HepG2 (cell line): ENCODE data around the gene MICB. TPM values are rescaled to one million over a fixed set of nuclear protein-coding genes. Genes with fewer than 3 reads are reported as not detected.

Experiments
- FIP1L1 ChIP-seq: fragments of 200-400 bp; formaldehyde crosslinking; IDR thresholded peaks from 2 replicates; pipeline ENCODE4 v1.6.1; 2018; ENCODE audit warnings: low read depth, mild to moderate bottlenecking, low read length, moderate library complexity, borderline replicate concordance; ENCODE audit not compliant: insufficient read depth
- GABPA ChIP-seq, 2 experiments: IDR thresholded peaks; 2 replicates each; pipeline ENCODE4 v1.6.1; 2011 to 2016; ENCODE audit warnings: low read depth in 2 of 2, low read length in 1 of 2, missing biosample characterization in 1 of 2, missing genetic modification characterization in 1 of 2
- HES4 ChIP-seq: sonication (generic); formaldehyde crosslinking; IDR thresholded peaks from 2 replicates; pipeline ENCODE4 v1.9.0; 2021; ENCODE audit warnings: mild to moderate bottlenecking, missing genetic modification reagents, borderline replicate concordance
- HNRNPH1 ChIP-seq: fragments of 200-400 bp; formaldehyde crosslinking; optimal IDR thresholded peaks from 2 replicates; pipeline ENCODE3; 2017; ENCODE audit warnings: mild to moderate bottlenecking, low read depth, low read length
- MLLT10 ChIP-seq: sonication (generic); formaldehyde crosslinking; IDR thresholded peaks from 2 replicates; pipeline ENCODE4 v1.4.0; 2020; ENCODE audit warnings: missing genetic modification reagents
- PAF1 ChIP-seq: IDR thresholded peaks from 2 replicates; pipeline ENCODE4 v1.6.1; 2016; ENCODE audit warnings: missing genetic modification reagents, missing compliant biosample characterization
- PBX2 ChIP-seq: IDR thresholded peaks from 2 replicates; pipeline ENCODE4 v1.6.1; 2016; ENCODE audit warnings: control low read depth
- PPARG ChIP-seq: conservative IDR thresholded peaks from 2 replicates; pipeline ENCODE4 v1.6.1; 2016; ENCODE audit warnings: missing biosample characterization, missing genetic modification reagents
- RFX5 ChIP-seq: IDR thresholded peaks from 2 replicates; pipeline ENCODE4 v1.6.1; 2011; ENCODE audit warnings: low read depth, low read length, improper control_type of control experiment
- RORA ChIP-seq: sonication (generic); formaldehyde crosslinking; IDR thresholded peaks from 2 replicates; pipeline ENCODE4 v1.5.0; 2020; ENCODE audit warnings: mild to moderate bottlenecking, missing genetic modification reagents, moderate library complexity
- SNAPC4 ChIP-seq: sonication (generic); formaldehyde crosslinking; IDR thresholded peaks from 2 replicates; pipeline ENCODE4 v1.4.0; 2020; ENCODE audit warnings: mild to moderate bottlenecking, missing genetic modification reagents
- TGIF2 ChIP-seq: IDR thresholded peaks from 2 replicates; pipeline ENCODE4 v1.6.1; 2016; ENCODE audit warnings: control low read depth, missing compliant biosample characterization
- YEATS4 ChIP-seq: sonication (generic); formaldehyde crosslinking; IDR thresholded peaks from 2 replicates; pipeline ENCODE4 v1.4.0; 2020; ENCODE audit warnings: missing genetic modification reagents, borderline replicate concordance
- ZNF264 ChIP-seq: sonication (generic); formaldehyde crosslinking; IDR thresholded peaks from 2 replicates; pipeline ENCODE4 v1.4.0; 2020; ENCODE audit warnings: missing genetic modification reagents
- ZNF343 ChIP-seq: sonication (generic); formaldehyde crosslinking; IDR thresholded peaks from 2 replicates; pipeline ENCODE4 v1.4.0; 2020; ENCODE audit warnings: mild to moderate bottlenecking, missing genetic modification reagents
- ZNF484 ChIP-seq: sonication (generic); formaldehyde crosslinking; IDR thresholded peaks from 2 replicates; pipeline ENCODE4 v1.5.1; 2020; ENCODE audit warnings: mild to moderate bottlenecking, low read depth, missing genetic modification reagents, borderline replicate concordance
- ZNF496 ChIP-seq: sonication (generic); formaldehyde crosslinking; IDR thresholded peaks from 2 replicates; pipeline ENCODE4 v1.8.1; 2023; ENCODE audit warnings: mild to moderate bottlenecking, moderate library complexity, missing genetic modification reagents; ENCODE audit not compliant: insufficient replicate concordance
- ZNF703 ChIP-seq: sonication (generic); formaldehyde crosslinking; IDR thresholded peaks from 2 replicates; pipeline ENCODE4 v1.5.1; 2020; ENCODE audit warnings: missing genetic modification reagents, mild to moderate bottlenecking, moderate library complexity, borderline replicate concordance
- ZNF724P ChIP-seq: sonication (generic); formaldehyde crosslinking; IDR thresholded peaks from 2 replicates; pipeline ENCODE4 v1.8.0; 2022; ENCODE audit warnings: missing genetic modification reagents, borderline replicate concordance
- ZNF777 ChIP-seq: sonication (generic); formaldehyde crosslinking; IDR thresholded peaks from 2 replicates; pipeline ENCODE4 v1.4.0; 2020; ENCODE audit warnings: missing genetic modification reagents
- ZNF883 ChIP-seq: sonication (generic); formaldehyde crosslinking; IDR thresholded peaks from 2 replicates; pipeline ENCODE4 v1.5.1; 2020; ENCODE audit warnings: mild to moderate bottlenecking, missing genetic modification reagents; ENCODE audit errors: not compliant biosample characterization
- polyA plus RNA-seq, 8 experiments: library from polyadenylated mRNA; depleted of rRNA in 3 of 8; stranded (reverse) in 7 of 8; unstranded in 1 of 8; fragments of >200 nt; fragmentation: Illumina TruSeq in 4 of 8; extraction: Trizol in 4 of 8; gene quantifications; 2 replicates each; pipeline versions ENCODE4 v1.2.1 to v1.2.3, GENCODE V29; 2011 to 2016; ENCODE audit warnings: low read depth in 4 of 8, missing spikeins in 1 of 8, mixed read lengths in 1 of 8; ENCODE audit not compliant: insufficient read depth in 1 of 8
- total RNA-seq, 5 experiments: library from RNA; depleted of rRNA; stranded (reverse); fragments of >200 nt; fragmentation: Illumina TruSeq; extraction: Trizol; gene quantifications; 2 replicates each; pipeline ENCODE4 v1.2.3, GENCODE V29; 2016; ENCODE audit warnings: low read depth in 1 of 5
- TF ChIP-seq, protein P1 (sequence below): sonication (generic); formaldehyde crosslinking; IDR thresholded peaks from 2 replicates; pipeline ENCODE4 v1.5.1; 2020; ENCODE audit warnings: missing genetic modification reagents, mild to moderate bottlenecking, borderline replicate concordance

The MICB gene
- total and polyA plus RNA-seq, 2 of the 13 experiments (the other 11 are each of a cell fraction or from before 2014, with no cell fraction given) = 12.5 to 12.8 TPM

- TF ChIP-seq PPARG (CRISPR knock-in tag) (0 out of 2 replicates have a peak, but pooled peaks have one; percentile 5), FIP1L1 (no peak), RORA (CRISPR knock-in tag) (no peak), PAF1 (no peak), SNAPC4 (CRISPR knock-in tag) (0 out of 2 replicates have a peak, but pooled peaks have one; percentile 41), ZNF724P (CRISPR knock-in tag) (0 out of 2 replicates have a peak, but pooled peaks have one; percentile 4), TGIF2 (0 out of 2 replicates have a peak, but pooled peaks have one; percentile 14), PBX2 (CRISPR knock-in tag) (no peak), YEATS4 (0 out of 2 replicates have a peak, but pooled peaks have one; percentile 21), HES4 (CRISPR knock-in tag) (no peak), ZNF496 (CRISPR knock-in tag) (no peak), ZNF343 (CRISPR knock-in tag) (no peak), ZNF484 (CRISPR knock-in tag) (no peak), GABPA (IDR thresholded peaks at IDR 0.05; ENCODE audit: low read depth, low read length) (no peak), GABPA (CRISPR knock-in tag; IDR thresholded peaks at IDR 0.05; ENCODE audit: low read depth) (peak; percentile 52; the same call in 1 of the 2 replicates), ZNF264 (CRISPR knock-in tag) (no peak), RFX5 (0 out of 2 replicates have a peak, but pooled peaks have one; percentile 3), ZNF883 (CRISPR knock-in tag) (peak; percentile 17), MLLT10 (CRISPR knock-in tag) (no peak), HNRNPH1 (no peak), ZNF777 (CRISPR knock-in tag) (no peak), ZNF703 (CRISPR knock-in tag) (no peak)
- TF ChIP-seq, protein P1, sequence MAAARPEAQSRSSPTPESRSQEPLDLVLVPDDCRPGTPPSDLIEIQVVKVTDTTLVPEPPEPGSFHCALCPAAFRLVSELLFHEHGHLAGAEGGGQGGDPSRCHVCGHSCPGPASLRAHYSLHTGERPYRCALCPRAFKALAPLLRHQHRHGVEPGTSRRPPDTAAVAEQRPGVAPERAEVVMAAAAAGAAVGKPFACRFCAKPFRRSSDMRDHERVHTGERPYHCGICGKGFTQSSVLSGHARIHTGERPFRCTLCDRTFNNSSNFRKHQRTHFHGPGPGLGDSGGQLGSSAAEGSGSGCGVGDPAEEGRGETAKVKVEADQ (CRISPR knock-in tag) = 0 out of 2 replicates have a peak, but pooled peaks have one; percentile 19
These were observed 35.6 kb upstream of the MICB start (continued) for GRCh38 chr6:31462026-31462963.
